HCT116 (cell line): ENCODE results near the gene SLC22A23. TPM values are rescaled to one million over a fixed set of nuclear protein-coding genes. Genes with fewer than 3 reads are reported as not detected.

Source experiments
- ATAC-seq: fragments of 200-7000 bp; cut with Tn5 transposase; 2 replicates; pipeline ENCODE4 v1.9.1; 2020; ENCODE audit warnings: mild to moderate bottlenecking, moderate library complexity
- BruUV-seq: library from RNA; stranded (reverse); fragments of 400-500 nt; replicated peaks from 2 replicates; lab custom pipeline; 2021; lab: Mats Ljungman, UMichigan
- CTCF ChIA-PET: fragments of 300-600 bp; sonication (Branson Sonifier 250); formaldehyde crosslinking; loops from one replicate; lab custom pipeline; 2021; ENCODE audit warnings: antibody characterized with exemption; lab: Charles Lee
- POLR2A ChIA-PET: fragments of 300-600, 350-600 bp; sonication (Branson Sonifier 250); formaldehyde crosslinking; loops from one replicate; lab custom pipeline; 2021; ENCODE audit warnings: antibody characterized with exemption; lab: Charles Lee
- RAD21 ChIA-PET, 2 experiments: fragments of 300-600 bp; sonication (Branson Sonifier 250); formaldehyde crosslinking; loops; one replicate each; lab custom pipeline; 2023; ENCODE audit warnings: low total read pairs in 2 of 2; ENCODE audit not compliant: uncharacterized antibody in 2 of 2, unreplicated experiment in 2 of 2, low non-redundant PET in 1 of 2; lab: Charles Lee
- DNase-seq: peaks from one replicate; pipeline ENCODE4 v3.0.0-alpha.2; 2010; ENCODE audit warnings: low read depth, low spot score
- H2AFZ ChIP-seq: fragments of 200-600 bp; shearing (Covaris generic), sonication (generic); 2 replicates; pipeline ENCODE4 v1.6.1; 2017; ENCODE audit warnings: low read depth, mixed run types, mixed read lengths, antibody characterized with exemption, low read length; ENCODE audit not compliant: poor library complexity, severe bottlenecking
- H3K27ac ChIP-seq: 2 replicates; pipeline ENCODE4 v1.5.1; 2012; ENCODE audit warnings: low read depth, low read length
- H3K27me3 ChIP-seq: fragments of 200-600 bp; sonication (generic); 2 replicates; pipeline ENCODE4 v1.6.1; 2016; ENCODE audit warnings: mixed run types, low read length, mixed read lengths; ENCODE audit not compliant: insufficient read depth
- H3K36me3 ChIP-seq, 2 experiments: fragments of 200-500 bp in 1 of 2; fragments of 200-600 bp in 1 of 2; sonication (Bioruptor generic) in 1 of 2; sonication (generic) in 1 of 2; 2 replicates each; pipeline versions ENCODE4 v1.5.1 to v1.6.1; 2014 to 2016; ENCODE audit warnings: low read length in 2 of 2, inconsistent platforms in 1 of 2, mixed read lengths in 1 of 2, mixed run types in 1 of 2; ENCODE audit not compliant: insufficient read depth in 2 of 2, control insufficient read depth in 1 of 2
- H3K4me1 ChIP-seq, 2 experiments: fragments of 200-600 bp in 1 of 2; sonication (generic) in 1 of 2; 2 replicates each; pipeline versions ENCODE4 v1.5.1 to v1.6.1; 2012 to 2017; ENCODE audit warnings: low read length in 2 of 2, inconsistent platforms in 1 of 2, mild to moderate bottlenecking in 1 of 2, mixed read lengths in 1 of 2, mixed run types in 1 of 2, moderate library complexity in 1 of 2; ENCODE audit not compliant: insufficient read depth in 2 of 2, control insufficient read depth in 1 of 2
- H3K4me2 ChIP-seq: fragments of 200-600 bp; sonication (generic); 2 replicates; pipeline ENCODE4 v1.6.1; 2017; ENCODE audit warnings: mixed run types, low read length, mixed read lengths
- H3K4me3 ChIP-seq, 2 experiments: fragments of 200-600 bp in 1 of 2; sonication (generic) in 1 of 2; replicated peaks in 1 of 2; 2 replicates each; pipeline ENCODE4 v1.5.1; 2011 to 2016; ENCODE audit warnings: low read length in 2 of 2, control low read depth in 1 of 2, low read depth in 1 of 2, mild to moderate bottlenecking in 1 of 2, mixed read lengths in 1 of 2, mixed run types in 1 of 2
- H3K79me2 ChIP-seq: fragments of 200-600 bp; sonication (generic); 2 replicates; pipeline ENCODE4 v1.6.1; 2017; ENCODE audit warnings: mild to moderate bottlenecking, mixed run types, low read length, moderate library complexity, mixed read lengths; ENCODE audit not compliant: insufficient read depth
- H3K9ac ChIP-seq: fragments of 200-600 bp; sonication (generic); 2 replicates; pipeline ENCODE4 v1.6.1; 2016; ENCODE audit warnings: low read length, mixed read lengths
- H3K9me2 ChIP-seq: fragments of 200-600 bp; sonication (generic), shearing (Covaris generic); 2 replicates; pipeline ENCODE4 v1.6.1; 2017; ENCODE audit warnings: mixed run types, mild to moderate bottlenecking, moderate library complexity; ENCODE audit not compliant: insufficient read depth
- H3K9me3 ChIP-seq, 2 experiments: fragments of 200-500 bp in 1 of 2; fragments of 200-600 bp in 1 of 2; sonication (Bioruptor generic) in 1 of 2; sonication (generic) in 1 of 2; 2 replicates each; pipeline ENCODE4 v1.6.1; 2014 to 2017; ENCODE audit warnings: low read length in 2 of 2, mixed read lengths in 2 of 2, inconsistent platforms in 1 of 2, low read depth in 1 of 2, mild to moderate bottlenecking in 1 of 2, mixed run types in 1 of 2, moderate library complexity in 1 of 2; ENCODE audit not compliant: control insufficient read depth in 1 of 2, insufficient read depth in 1 of 2
- H4K20me1 ChIP-seq: fragments of 200-600 bp; sonication (generic), shearing (Covaris generic); 2 replicates; pipeline ENCODE4 v1.6.1; 2017; ENCODE audit warnings: mixed run types, mild to moderate bottlenecking, moderate library complexity; ENCODE audit not compliant: insufficient read depth
- CBX3 ChIP-seq: IDR thresholded peaks from 2 replicates; pipeline ENCODE4 v1.6.1; 2012; ENCODE audit warnings: low read depth
- CTCF ChIP-seq, 3 experiments: fragments of 200-600 bp in 1 of 3; sonication (generic) in 1 of 3; IDR thresholded peaks in 2 of 3; conservative IDR thresholded peaks in 1 of 3; 2 replicates each; pipeline ENCODE4 v1.5.1; 2012 to 2017; ENCODE audit warnings: low read depth in 2 of 3, low read length in 2 of 3, antibody characterized with exemption in 1 of 3, borderline replicate concordance in 1 of 3, control low read depth in 1 of 3, mild to moderate bottlenecking in 1 of 3, mixed read lengths in 1 of 3, mixed run types in 1 of 3, moderate library complexity in 1 of 3; ENCODE audit not compliant: insufficient read depth in 1 of 3
- JUND ChIP-seq: IDR thresholded peaks from 2 replicates; pipeline ENCODE4 v1.6.1; 2012
- POLR2AphosphoS5 ChIP-seq: IDR thresholded peaks from 2 replicates; pipeline ENCODE4 v1.6.1; 2011; ENCODE audit warnings: mild to moderate bottlenecking, low read depth, low read length, moderate library complexity
- SP1 ChIP-seq: IDR thresholded peaks from 2 replicates; pipeline ENCODE4 v1.6.1; 2012; ENCODE audit warnings: low read depth
- SRF ChIP-seq: IDR thresholded peaks from 2 replicates; pipeline ENCODE4 v1.6.1; 2012; ENCODE audit warnings: low read depth
- YY1 ChIP-seq: IDR thresholded peaks from 2 replicates; pipeline ENCODE4 v1.6.1; 2011; ENCODE audit warnings: low read length, low read depth, moderate library complexity, mild to moderate bottlenecking; ENCODE audit not compliant: insufficient replicate concordance; ENCODE audit errors: extremely low read depth
- intact Hi-C: fragments of 100-400 bp; cut with micrococcal nuclease; formaldehyde crosslinking; loops from 2 replicates; pipeline ENCODE4 v1.10.0; 2022
- total RNA-seq: library from RNA; stranded (reverse); gene quantifications from one replicate; pipeline ENCODE4 v1.2.1, GENCODE V29; 2021; ENCODE audit not compliant: unreplicated experiment
- TF ChIP-seq, protein P1 (sequence below): IDR thresholded peaks from 2 replicates; pipeline ENCODE4 v1.6.1; 2012

SLC22A23 gene
- total RNA-seq, 1 experiment from 2014 or later: 11.5 TPM

DNA sequence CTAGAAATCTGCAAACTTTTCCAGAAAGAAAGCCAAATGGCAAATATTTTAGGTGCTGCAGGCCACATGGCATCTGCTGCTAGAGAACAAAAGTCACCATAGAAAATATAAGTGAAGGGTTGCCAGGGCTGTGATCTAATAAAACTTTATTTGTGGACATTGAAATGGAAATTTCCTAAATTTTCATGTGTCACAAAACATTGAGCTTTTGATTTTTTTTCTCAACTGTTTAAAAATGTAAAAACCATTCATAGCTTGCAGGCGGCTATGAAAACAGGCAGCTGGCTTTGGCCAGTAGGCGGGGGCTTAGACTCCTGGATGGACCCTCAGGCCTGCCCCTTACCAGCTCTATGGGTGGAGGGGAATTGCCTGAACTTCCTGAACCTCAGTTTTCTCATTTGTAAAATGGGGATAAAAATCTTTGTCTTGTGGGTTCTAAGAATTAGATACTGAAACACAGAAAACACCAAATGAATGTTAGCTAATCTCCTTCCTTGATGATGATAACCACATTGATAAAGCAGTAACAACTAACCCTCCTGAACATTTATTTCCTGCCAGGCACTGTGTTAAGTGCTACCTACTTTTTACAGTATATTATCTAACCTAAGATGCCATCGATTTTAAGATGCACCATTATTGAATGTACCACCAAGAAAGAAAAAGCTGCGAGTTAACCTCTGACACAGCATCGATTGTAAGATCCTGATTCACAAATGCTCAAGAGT is 85.5 kb downstream of the SLC22A23 start:
- H3K4me1 ChIP-seq: peaks cover 11 to 28% of the 10 kb centered on the region in 2 experiments; a peak in 3 of 4 replicates
- no peaks in the 10 kb centered on the region for H3K36me3 ChIP-seq
- POLR2A ChIA-PET: no interaction called here
- H3K79me2 ChIP-seq: no peaks in the 10 kb centered on the region
- CTCF ChIA-PET: no interaction called here
- RAD21 ChIA-PET: no interaction called here
- intact Hi-C loops: no loop called here
- H3K4me3 ChIP-seq: no peak overlapping the region
- no peak for ATAC-seq
- no peaks in the 10 kb centered on the region for H3K27me3 ChIP-seq
- no TSS peak for BruUV-seq
- H3K9ac ChIP-seq: no peak overlapping the region
- no peak for DNase-seq
- no peak overlapping the region for H2AFZ ChIP-seq
- H4K20me1 ChIP-seq: no peaks in the 10 kb centered on the region
- H3K4me2 ChIP-seq: no peak overlapping the region
- no peaks in the 10 kb centered on the region for H3K9me2 ChIP-seq
- no peak overlapping the region for H3K27ac ChIP-seq
- no peaks in the 10 kb centered on the region for H3K9me3 ChIP-seq
- no peak for TF ChIP-seq JUND
- no peak for TF ChIP-seq YY1
- TF ChIP-seq CTCF (IDR thresholded peaks at IDR 0.05 in 2 of 3, conservative IDR thresholded peaks at IDR 0.05 in 1 of 3; ENCODE audit: borderline replicate concordance in 1 of 3, insufficient read depth in 1 of 3, low read depth in 2 of 3, low read length in 2 of 3): no peak
- TF ChIP-seq SRF: no peak
- TF ChIP-seq, protein P1, sequence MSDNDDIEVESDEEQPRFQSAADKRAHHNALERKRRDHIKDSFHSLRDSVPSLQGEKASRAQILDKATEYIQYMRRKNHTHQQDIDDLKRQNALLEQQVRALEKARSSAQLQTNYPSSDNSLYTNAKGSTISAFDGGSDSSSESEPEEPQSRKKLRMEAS: no peak
- TF ChIP-seq POLR2AphosphoS5: no peak
- TF ChIP-seq SP1: no peak
- no peak for TF ChIP-seq CBX3
